ENCODE data around the gene STON1. TPM values are rescaled to one million over a fixed set of nuclear protein-coding genes. Genes with fewer than 3 reads are reported as not detected.

The STON1 gene
- total RNA-seq, 2 experiments from 2014 or later: 1.3 TPM

- CTCF ChIA-PET: no interaction called here
- intact Hi-C loops (cut with DNase I, micrococcal nuclease): no loop called here
Observed at GRCh38 chr2:48624696-48625095, 94.7 kb downstream of the STON1 start.

GRCh38 chr2:48626047-48626446 lies 96.1 kb downstream of the STON1 start:
- Histone ChIP-seq H3K27ac (ENCODE audit: low read depth in 1 of 2, low read length in 2 of 2) (no peak overlapping the region), H3K4me3 (ENCODE audit: low read length) (no peak overlapping the region), H3K9me3 (ENCODE audit: control insufficient read depth in 1 of 2, insufficient read depth in 1 of 2, low read length in 2 of 2) (peaks cover 0 to 4% of the 10 kb centered on the region in 2 experiments), H3K4me1 (ENCODE audit: insufficient read depth, low read length) (no peaks in the 10 kb centered on the region), H3K36me3 (ENCODE audit: insufficient read depth, low read length) (no peaks in the 10 kb centered on the region), H3K27me3 (ENCODE audit: control insufficient read depth in 1 of 2, insufficient read depth in 2 of 2, low read length in 2 of 2) (no peaks in the 10 kb centered on the region)
- POLR2A ChIA-PET: no interaction called here
- Mint-ChIP-seq H3K27ac (no peak overlapping the region), H3K27me3 (no peaks in the 10 kb centered on the region), H3K9me3 (no peaks in the 10 kb centered on the region), H3K36me3 (ENCODE audit: low read depth) (no peaks in the 10 kb centered on the region), H3K4me3 (no peak overlapping the region), H3K4me1 (ENCODE audit: low read depth) (no peaks in the 10 kb centered on the region)
- DNase-seq (no peak), ATAC-seq (ENCODE audit: poor library complexity) (no peak)
- intact Hi-C loops (cut with DNase I, micrococcal nuclease): no loop called here
- no peak for TF ChIP-seq CTCF (IDR thresholded peaks at IDR 0.05)
- CTCF ChIA-PET: no interaction called here

More at GRCh38 chr2:48624696-48625095, 94.7 kb downstream of the STON1 start:
- Mint-ChIP-seq H3K36me3 (ENCODE audit: low read depth) (no peaks in the 10 kb centered on the region), H3K27ac (no peak overlapping the region), H3K4me3 (no peak overlapping the region), H3K27me3 (peaks cover 4% of the 10 kb centered on the region), H3K4me1 (ENCODE audit: low read depth) (no peaks in the 10 kb centered on the region), H3K9me3 (no peaks in the 10 kb centered on the region)
- Histone ChIP-seq H3K4me3 (ENCODE audit: low read length) (no peak overlapping the region), H3K27me3 (ENCODE audit: control insufficient read depth in 1 of 2, insufficient read depth in 2 of 2, low read length in 2 of 2) (no peaks in the 10 kb centered on the region), H3K36me3 (ENCODE audit: insufficient read depth, low read length) (no peaks in the 10 kb centered on the region), H3K27ac (ENCODE audit: low read depth in 1 of 2, low read length in 2 of 2) (no peak overlapping the region), H3K9me3 (ENCODE audit: control insufficient read depth in 1 of 2, insufficient read depth in 1 of 2, low read length in 2 of 2) (peaks cover 0 to 4% of the 10 kb centered on the region in 2 experiments), H3K4me1 (ENCODE audit: insufficient read depth, low read length) (no peaks in the 10 kb centered on the region)
- DNase-seq (no peak), ATAC-seq (ENCODE audit: poor library complexity) (no peak)
- POLR2A ChIA-PET: no interaction called here
- TF ChIP-seq CTCF (IDR thresholded peaks at IDR 0.05): no peak

GRCh38 chr2:48633143-48633542 lies 103.2 kb downstream of the STON1 start:
- Mint-ChIP-seq H3K4me3 (no peak overlapping the region), H3K36me3 (ENCODE audit: low read depth) (no peaks in the 10 kb centered on the region), H3K27ac (no peak overlapping the region), H3K27me3 (peaks cover 27% of the 10 kb centered on the region), H3K9me3 (peaks cover 4% of the 10 kb centered on the region), H3K4me1 (ENCODE audit: low read depth) (no peaks in the 10 kb centered on the region)
- ATAC-seq (ENCODE audit: poor library complexity) (no peak), DNase-seq (no peak)
- ChIA-PET POLR2A (no interaction called here), CTCF (no interaction called here)
- peaks cover 0 to 9% of the 10 kb centered on the region in 2 experiments for H3K9me3 ChIP-seq (ENCODE audit: control insufficient read depth in 1 of 2, insufficient read depth in 1 of 2, low read length in 2 of 2)
- no peaks in the 10 kb centered on the region for H3K36me3 ChIP-seq (ENCODE audit: insufficient read depth, low read length)
- H3K27ac ChIP-seq (ENCODE audit: low read depth in 1 of 2, low read length in 2 of 2): no peak overlapping the region
- no peak for TF ChIP-seq CTCF (IDR thresholded peaks at IDR 0.05)
- H3K4me3 ChIP-seq (ENCODE audit: low read length): no peak overlapping the region
- intact Hi-C loops (cut with DNase I, micrococcal nuclease): no loop called here
- H3K4me1 ChIP-seq (ENCODE audit: insufficient read depth, low read length): no peaks in the 10 kb centered on the region
- no peaks in the 10 kb centered on the region for H3K27me3 ChIP-seq (ENCODE audit: control insufficient read depth in 1 of 2, insufficient read depth in 2 of 2, low read length in 2 of 2)
